Calu3 (cell line): Measurements from ENCODE around the gene KRTAP10-4. TPM values are rescaled to one million over a fixed set of nuclear protein-coding genes. Genes with fewer than 3 reads are reported as not detected.

Experiments
- BruUV-seq: library from RNA; stranded (reverse); fragments of 400-500 nt; replicated peaks from 2 replicates; lab custom pipeline; 2021; lab: Mats Ljungman, UMichigan
- CTCF ChIA-PET: fragments of 300-600 bp; sonication (Branson Sonifier 250); formaldehyde crosslinking; loops from one replicate; lab custom pipeline; 2022; ENCODE audit warnings: antibody characterized with exemption; lab: Charles Lee
- DNase-seq: peaks from one replicate; pipeline ENCODE4 v3.0.0; 2022
- H3K27ac Mint-ChIP-seq: one replicate; pipeline ENCODE4 v1.8.0; 2022; ENCODE audit warnings: mixed read lengths; ENCODE audit not compliant: unreplicated experiment
- H3K27me3 Mint-ChIP-seq: one replicate; pipeline ENCODE4 v1.8.0; 2022; ENCODE audit warnings: mixed read lengths; ENCODE audit not compliant: unreplicated experiment
- H3K36me3 Mint-ChIP-seq: one replicate; pipeline ENCODE4 v1.8.0; 2022; ENCODE audit warnings: mild to moderate bottlenecking, moderate library complexity, mixed read lengths; ENCODE audit not compliant: insufficient read depth, unreplicated experiment
- H3K4me1 Mint-ChIP-seq: one replicate; pipeline ENCODE4 v1.8.0; 2022; ENCODE audit warnings: mild to moderate bottlenecking, low read depth, mixed read lengths; ENCODE audit not compliant: unreplicated experiment
- H3K4me3 Mint-ChIP-seq: one replicate; pipeline ENCODE4 v1.8.0; 2022; ENCODE audit warnings: mild to moderate bottlenecking, low read depth, moderate library complexity, mixed read lengths; ENCODE audit not compliant: unreplicated experiment
- H3K9me3 Mint-ChIP-seq: one replicate; pipeline ENCODE4 v1.8.0; 2022; ENCODE audit warnings: low read depth, mixed read lengths; ENCODE audit not compliant: unreplicated experiment
- CTCF ChIP-seq: fragments of 200-600 bp; IDR thresholded peaks from one replicate; pipeline ENCODE4 v1.8.0; 2022; ENCODE audit warnings: antibody characterized with exemption; ENCODE audit not compliant: unreplicated experiment
- intact Hi-C: fragments of 100-400 bp; cut with micrococcal nuclease; formaldehyde crosslinking; loops from one replicate; pipeline ENCODE4 v1.10.0; 2022; ENCODE audit not compliant: unreplicated experiment
- total RNA-seq: library from RNA; stranded (reverse); gene quantifications from 2 replicates; pipeline ENCODE4 v1.2.3, GENCODE V29; 2022

KRTAP10-4 gene
- total RNA-seq, 1 experiment from 2014 or later = not detected

GRCh38 chr21:44583089-44583799 is 9.7 kb downstream of the KRTAP10-4 start:
- H3K27me3 Mint-ChIP-seq = peaks cover 85% of the 10 kb centered on the region
- CTCF ChIA-PET = interaction anchor here (0.6 kb wide), 1 partner anchor 19 kb away, joined by 3 read pairs; no protein-coding TSS in a partner anchor
- DNase-seq = no peak
- H3K36me3 Mint-ChIP-seq = no peaks in the 10 kb centered on the region
- H3K27ac Mint-ChIP-seq = no peak overlapping the region
- no TSS peak for BruUV-seq
- no peak overlapping the region for H3K4me3 Mint-ChIP-seq
- H3K4me1 Mint-ChIP-seq = peaks cover 8% of the 10 kb centered on the region
- intact Hi-C loops = no loop called here
- peaks cover 11% of the 10 kb centered on the region for H3K9me3 Mint-ChIP-seq
- no peak for TF ChIP-seq CTCF

- H3K27me3 Mint-ChIP-seq = peaks cover 85% of the 10 kb centered on the region
- no peak for DNase-seq
- peaks cover 8% of the 10 kb centered on the region for H3K4me1 Mint-ChIP-seq
- H3K27ac Mint-ChIP-seq = no peak overlapping the region
- H3K9me3 Mint-ChIP-seq = peaks cover 11% of the 10 kb centered on the region
- CTCF ChIA-PET = no interaction called here
- no peak overlapping the region for H3K4me3 Mint-ChIP-seq
- no peak for TF ChIP-seq CTCF
- no peaks in the 10 kb centered on the region for H3K36me3 Mint-ChIP-seq
- intact Hi-C loops = no loop called here
- no TSS peak for BruUV-seq
These were observed 10.2 kb downstream of the KRTAP10-4 start for GRCh38 chr21:44583800-44584147.

GRCh38 chr21:44585892-44586291 is 12.4 kb downstream of the KRTAP10-4 start:
- H3K27ac Mint-ChIP-seq = no peak overlapping the region
- no peak for DNase-seq
- intact Hi-C loops = no loop called here
- H3K36me3 Mint-ChIP-seq = no peaks in the 10 kb centered on the region
- H3K9me3 Mint-ChIP-seq = peaks cover 11% of the 10 kb centered on the region
- CTCF ChIA-PET = no interaction called here
- BruUV-seq = no TSS peak
- no peak for TF ChIP-seq CTCF
- peaks cover 83% of the 10 kb centered on the region for H3K27me3 Mint-ChIP-seq
- no peak overlapping the region for H3K4me3 Mint-ChIP-seq
- H3K4me1 Mint-ChIP-seq = no peaks in the 10 kb centered on the region

GRCh38 chr21:44589094-44589493 is 15.6 kb downstream of the KRTAP10-4 start:
- H3K4me3 Mint-ChIP-seq = no peak overlapping the region
- CTCF ChIA-PET = no interaction called here
- peaks cover 5% of the 10 kb centered on the region for H3K36me3 Mint-ChIP-seq
- no peak overlapping the region for H3K27ac Mint-ChIP-seq
- BruUV-seq = no TSS peak
- no peaks in the 10 kb centered on the region for H3K4me1 Mint-ChIP-seq
- H3K27me3 Mint-ChIP-seq = peaks cover 82% of the 10 kb centered on the region
- H3K9me3 Mint-ChIP-seq = no peaks in the 10 kb centered on the region
- no peak for DNase-seq
- no peak for TF ChIP-seq CTCF
- intact Hi-C loops = no loop called here
